GM04504 (cell line): ENCODE measurements around the gene FBXL2.

Experiments used
- DNase-seq: peaks from one replicate; pipeline ENCODE4 v3.0.0-alpha.2; 2012; ENCODE audit warnings: low read depth

Gene FBXL2

DNA sequence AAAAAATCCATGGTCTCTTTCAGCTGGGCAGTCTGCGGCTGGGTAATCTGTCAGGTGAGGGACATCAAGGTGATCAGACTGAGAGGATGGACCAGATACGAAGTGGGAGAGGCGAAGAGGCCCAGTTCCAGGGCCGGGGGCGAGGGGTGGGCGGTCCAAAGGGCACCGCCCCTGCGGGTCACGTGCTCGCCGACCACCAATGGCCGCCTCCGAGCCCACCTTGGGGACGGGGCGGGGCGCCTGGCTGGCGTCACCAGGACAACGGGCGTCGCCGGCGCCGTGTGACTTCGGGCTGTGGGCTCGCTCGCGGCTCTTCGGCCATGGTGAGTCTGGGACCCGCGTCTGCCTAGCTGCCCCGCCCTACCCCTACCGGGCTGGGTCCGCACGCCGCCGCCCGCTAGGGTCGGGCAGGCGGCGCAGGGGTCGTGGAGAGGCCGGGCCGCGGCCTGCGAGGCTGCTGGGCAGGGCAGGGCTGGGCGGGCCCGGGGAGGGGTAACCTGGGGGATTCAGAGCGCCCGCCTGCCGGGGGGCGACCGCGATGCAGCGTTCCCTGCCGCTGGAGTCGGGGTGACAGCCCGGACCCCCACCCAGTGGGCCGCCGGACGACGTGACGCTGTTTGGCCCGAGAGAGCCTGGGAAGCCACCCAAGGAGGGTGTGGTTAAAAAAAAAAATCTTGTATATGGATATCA lies at the start of gene FBXL2:
Gene FBXL2, plus strand, starts transcription at position 250 of the 690 bp plus-strand sequence. Its CDS starts 71 bp downstream, at position 321.
- DNase-seq, result peak; percentile 22

DNA sequence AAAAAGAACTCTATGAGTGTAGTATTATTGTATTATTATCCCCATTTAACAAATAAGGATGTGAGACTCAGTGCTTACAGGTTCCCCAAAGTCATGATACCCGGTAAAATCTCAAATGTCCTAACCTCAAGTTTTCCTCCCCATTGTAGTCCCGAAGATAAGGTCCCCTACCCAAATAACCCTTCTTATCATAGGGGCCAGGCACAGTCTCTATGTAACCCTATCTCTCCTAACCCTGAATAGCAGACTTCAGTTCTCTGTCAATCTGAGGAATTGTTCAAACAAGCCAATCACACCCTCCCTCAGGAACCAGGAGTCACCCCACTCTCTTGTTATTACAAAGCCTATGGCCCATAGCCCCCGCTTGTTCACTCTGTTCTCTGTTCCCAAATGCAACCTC lies 48.2 kb upstream of the FBXL2 start:
- no peak for DNase-seq

DNA sequence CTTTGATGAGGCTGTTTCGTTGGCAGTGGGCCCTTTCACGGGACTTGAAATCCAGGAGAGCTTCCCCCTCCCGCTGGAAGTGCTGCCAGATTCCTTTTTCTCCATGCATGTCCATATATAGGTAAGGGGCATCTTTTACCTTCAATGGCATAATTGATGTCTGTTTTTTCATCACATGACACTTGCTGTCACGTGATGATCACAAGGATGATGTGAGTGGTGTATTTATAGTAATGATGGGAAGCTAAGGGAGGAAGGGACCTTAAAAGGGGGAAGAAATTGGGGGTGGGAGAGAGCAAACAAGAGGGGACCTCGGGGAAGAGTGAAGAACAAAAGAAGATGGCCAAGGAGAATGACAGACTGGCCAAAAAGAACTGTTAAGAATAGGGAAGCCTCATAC lies 47.3 kb upstream of the FBXL2 start:
- no peak for DNase-seq

DNA sequence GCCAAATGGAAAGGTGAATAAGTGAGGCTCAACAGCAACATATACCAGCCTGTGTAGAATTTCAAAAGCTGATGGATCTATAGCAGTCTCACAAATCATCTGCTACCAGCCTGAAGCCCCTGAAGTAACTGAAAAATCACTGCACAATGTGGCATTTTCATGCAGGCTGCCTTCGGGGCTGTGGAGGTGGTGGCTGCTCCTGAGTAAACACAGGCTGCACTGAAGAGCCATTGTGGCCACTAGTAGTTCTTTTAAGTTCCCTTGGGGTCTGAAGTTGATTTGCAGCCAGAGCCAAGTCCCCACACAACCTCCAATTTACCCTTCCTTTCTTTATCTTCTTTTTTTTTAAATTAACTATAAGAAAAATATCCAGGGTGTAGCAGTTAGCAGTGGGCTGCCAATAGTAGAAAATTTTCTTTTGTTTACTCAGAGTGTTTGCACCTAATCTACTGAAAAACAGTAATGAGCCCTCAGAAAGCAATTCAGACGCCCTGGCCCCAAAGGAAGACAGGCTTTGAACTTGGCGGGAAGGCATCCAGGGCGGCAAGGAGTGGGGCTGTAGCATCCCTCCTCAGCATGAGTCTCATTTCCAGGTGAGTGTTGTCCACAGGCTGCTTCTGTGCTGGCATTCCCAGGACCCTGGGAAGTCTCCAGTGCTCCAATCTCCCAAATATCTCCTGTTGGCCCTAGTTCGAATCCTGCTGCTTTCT lies 45.3 kb upstream of the FBXL2 start:
- DNase-seq, result no peak

DNA sequence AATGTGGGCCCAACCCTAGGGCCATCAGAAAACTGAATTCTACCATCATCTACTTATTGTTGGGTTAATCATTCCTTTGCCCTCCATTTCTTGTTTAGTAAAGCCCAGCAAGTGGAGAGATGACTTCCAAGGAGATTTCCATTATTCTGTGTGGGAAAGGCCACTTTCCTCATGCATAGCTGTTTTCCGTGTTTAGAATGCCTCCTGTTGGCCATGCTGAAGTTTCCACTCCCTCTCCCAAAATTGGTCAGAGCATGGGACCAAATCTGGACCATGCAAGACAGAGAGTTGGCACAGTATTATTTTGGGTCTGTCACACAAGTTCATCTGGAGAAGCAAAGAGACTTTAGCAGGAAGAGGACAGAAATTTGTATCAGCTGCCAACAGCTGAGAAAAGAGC lies 43.4 kb upstream of the FBXL2 start:
- no peak for DNase-seq

DNA sequence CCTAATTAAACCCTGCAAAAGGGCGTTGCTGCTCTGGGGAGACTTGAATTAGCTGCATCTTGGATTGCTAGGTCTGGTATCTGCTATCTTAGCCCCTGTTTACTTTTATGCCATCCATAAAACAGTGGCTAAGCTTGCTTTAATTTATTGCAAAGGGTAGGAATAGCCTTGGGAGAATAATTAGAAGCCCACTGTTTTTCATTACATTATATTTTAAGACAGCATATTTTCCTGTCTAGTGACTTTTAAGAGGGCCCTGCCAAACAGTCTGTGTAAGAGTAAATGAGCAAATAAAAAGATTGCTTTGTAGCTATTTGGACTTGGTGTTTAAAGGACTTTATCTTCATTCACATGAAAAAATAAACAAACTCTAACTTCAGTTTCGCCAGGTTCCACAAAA lies 41.2 kb upstream of the FBXL2 start:
- DNase-seq, result no peak

DNA sequence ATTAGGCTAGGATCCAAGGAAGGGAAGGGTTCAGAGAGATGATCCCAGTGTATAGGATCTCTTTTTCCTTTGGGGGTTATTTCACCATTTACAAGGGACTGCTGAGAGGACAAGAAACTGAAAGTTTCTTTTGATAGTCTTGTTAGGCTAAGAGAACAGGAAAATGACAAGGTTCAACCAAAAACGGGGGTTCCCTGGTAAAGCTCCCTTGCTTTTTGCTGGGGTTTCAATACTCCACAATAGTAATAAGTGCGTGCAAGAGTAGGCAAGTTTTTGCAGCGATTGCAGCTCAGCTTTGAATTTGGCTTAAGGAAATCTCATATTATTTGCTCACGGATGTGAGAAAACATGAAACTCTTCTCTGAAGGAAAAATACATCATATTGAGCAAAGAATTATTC lies 39.8 kb upstream of the FBXL2 start:
- no peak for DNase-seq

DNA sequence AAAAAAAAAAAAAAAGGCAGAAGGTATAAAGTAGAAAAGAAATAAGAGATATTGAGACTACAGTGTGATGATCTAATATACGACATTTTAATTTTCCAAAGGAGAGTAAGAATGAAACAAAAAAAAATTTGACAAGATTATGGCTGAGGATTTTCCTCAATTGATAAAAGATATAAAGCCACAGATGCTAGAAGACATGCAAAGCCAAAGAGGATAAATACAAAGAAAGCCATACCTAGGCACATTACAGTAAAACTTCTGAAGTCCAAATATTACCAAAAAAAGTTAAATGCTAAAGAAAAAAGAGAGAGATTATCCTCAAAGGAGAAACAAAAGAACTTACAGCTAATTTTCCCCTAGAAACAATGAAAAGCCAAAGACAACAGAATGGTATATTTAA lies 38.3 kb upstream of the FBXL2 start:
- DNase-seq, result no peak

DNA sequence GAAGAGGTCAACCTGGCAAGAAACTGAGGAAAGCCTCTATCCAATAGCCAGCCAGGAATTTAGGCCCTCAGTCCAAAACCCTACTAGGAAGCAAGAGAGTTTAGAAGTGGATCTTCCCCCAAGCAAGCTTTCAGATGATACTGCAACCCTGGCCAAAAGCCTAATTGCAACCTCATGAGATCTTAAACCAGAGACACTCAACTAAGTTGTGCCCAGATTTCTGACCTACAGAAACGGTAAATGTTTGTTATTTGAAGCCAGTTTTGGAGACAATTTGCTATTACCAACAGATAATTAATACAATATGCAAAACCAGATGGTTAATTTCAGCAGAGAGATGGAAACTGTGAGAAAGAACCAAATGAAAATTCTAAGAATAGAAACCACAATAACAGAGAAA lies 37.0 kb upstream of the FBXL2 start:
- no peak for DNase-seq

DNA sequence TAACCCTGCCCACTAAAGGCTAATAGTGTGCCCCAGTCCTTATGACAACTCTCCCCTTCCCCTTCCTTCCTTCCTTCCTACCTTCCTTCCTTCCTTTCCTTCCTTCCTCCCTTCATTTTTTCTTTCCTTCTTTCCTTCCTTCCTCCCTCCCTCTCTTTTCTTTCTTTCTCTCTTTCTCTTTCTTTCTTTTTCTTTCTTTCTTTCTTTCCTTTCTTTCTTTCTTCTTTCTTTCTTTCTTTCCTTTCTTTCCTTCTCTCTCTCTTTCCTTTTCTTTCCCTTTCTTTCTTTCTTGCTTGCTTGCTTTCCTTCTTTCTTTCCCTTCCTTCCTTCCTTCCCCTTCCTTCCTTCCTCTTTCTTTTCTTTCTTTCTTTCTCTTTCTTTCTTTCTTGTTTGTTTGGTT lies 30.5 kb upstream of the FBXL2 start:
- no peak for DNase-seq

DNA sequence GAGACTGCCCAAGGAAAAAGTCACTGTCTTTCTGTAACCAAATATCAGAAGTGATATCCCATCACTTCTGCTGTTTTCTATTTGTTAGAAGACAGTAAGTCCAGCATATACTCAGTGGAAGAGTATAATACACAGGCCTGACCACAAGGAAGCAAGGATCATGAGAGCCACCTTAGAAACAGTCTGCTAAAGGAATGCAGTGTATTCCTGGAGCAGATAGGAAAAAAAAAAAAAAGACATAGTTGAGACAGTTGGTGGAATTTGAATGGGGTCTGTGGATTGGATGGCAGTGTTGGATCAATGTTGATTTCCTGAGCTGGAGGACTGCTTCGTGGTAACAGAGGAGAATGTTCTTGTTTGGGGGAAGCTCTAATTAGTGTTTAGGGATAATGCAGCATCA lies 26.5 kb upstream of the FBXL2 start:
- no peak for DNase-seq

GRCh38 chr3:33256249-33256648 lies 21.0 kb upstream of the FBXL2 start:
- no peak for DNase-seq

- DNase-seq, result no peak
These were observed 17.1 kb upstream of the FBXL2 start for GRCh38 chr3:33260104-33260503.

- DNase-seq, result no peak
These were observed 7.9 kb upstream of the FBXL2 start for GRCh38 chr3:33269385-33269784.

GRCh38 chr3:33271324-33271723 lies 5.9 kb upstream of the FBXL2 start:
- DNase-seq, result no peak

DNA sequence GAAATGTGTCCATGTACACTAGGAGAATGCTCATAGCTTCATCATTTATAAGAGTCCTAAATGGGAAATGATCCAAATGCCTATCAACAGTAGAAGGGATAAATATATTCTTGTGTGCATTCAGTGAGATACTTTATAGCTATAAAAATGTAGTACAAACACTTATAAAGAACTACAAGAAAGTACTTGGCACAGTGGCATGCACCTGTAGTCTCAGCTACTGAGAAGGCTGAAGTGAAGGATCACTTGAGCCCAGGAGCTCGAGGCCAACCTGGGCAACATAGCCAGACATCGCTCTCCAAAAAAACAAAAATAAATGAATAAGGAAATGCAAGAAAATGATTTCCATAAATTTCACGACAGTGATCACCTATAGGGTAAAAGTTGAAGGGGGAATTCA lies 3.6 kb upstream of the FBXL2 start:
- DNase-seq, result no peak

- DNase-seq, result no peak
These were observed 921 bp downstream of the FBXL2 start for GRCh38 chr3:33278163-33278562.

- DNase-seq, result no peak
These were observed 10.5 kb downstream of the FBXL2 start for GRCh38 chr3:33287672-33288282.

GRCh38 chr3:33299395-33300081 lies 22.3 kb downstream of the FBXL2 start:
- DNase-seq, result peak; percentile 54

- DNase-seq, result no peak
These were observed 35.1 kb downstream of the FBXL2 start for GRCh38 chr3:33312361-33312760.

GRCh38 chr3:33313331-33313730 lies 36.1 kb downstream of the FBXL2 start:
- no peak for DNase-seq

GRCh38 chr3:33314993-33315392 lies 37.8 kb downstream of the FBXL2 start:
- DNase-seq, result no peak

GRCh38 chr3:33315826-33316225 lies 38.6 kb downstream of the FBXL2 start:
- DNase-seq, result no peak
